RWPE1 (cell line): ENCODE results near the gene SPG7.

ENCODE experiments used
- CTCF ChIA-PET: fragments of 350-600 bp; sonication (Branson Sonifier 250); formaldehyde crosslinking; extraction: SDS; loops from one replicate; lab custom pipeline; 2021; lab: Yijun Ruan, JAX
- POLR2A ChIA-PET: fragments of 400-600 bp; formaldehyde crosslinking; extraction: SDS; loops from one replicate; lab custom pipeline; 2020; ENCODE audit warnings: antibody characterized with exemption; ENCODE audit not compliant: low non-redundant PET; lab: Yijun Ruan, JAX
- DNase-seq: peaks from one replicate; pipeline ENCODE4 v3.0.0; 2012; ENCODE audit warnings: low spot score
- H3K27ac ChIP-seq: fragments of 450-650 bp; 2 replicates; pipeline ENCODE4 v1.5.1; 2017
- TF ChIP-seq, protein P1 (sequence below): fragments of 450-650 bp; conservative IDR thresholded peaks from 2 replicates; pipeline ENCODE4 v1.5.1; 2017; ENCODE audit warnings: low read depth, mild to moderate bottlenecking

SPG7 gene

DNA sequence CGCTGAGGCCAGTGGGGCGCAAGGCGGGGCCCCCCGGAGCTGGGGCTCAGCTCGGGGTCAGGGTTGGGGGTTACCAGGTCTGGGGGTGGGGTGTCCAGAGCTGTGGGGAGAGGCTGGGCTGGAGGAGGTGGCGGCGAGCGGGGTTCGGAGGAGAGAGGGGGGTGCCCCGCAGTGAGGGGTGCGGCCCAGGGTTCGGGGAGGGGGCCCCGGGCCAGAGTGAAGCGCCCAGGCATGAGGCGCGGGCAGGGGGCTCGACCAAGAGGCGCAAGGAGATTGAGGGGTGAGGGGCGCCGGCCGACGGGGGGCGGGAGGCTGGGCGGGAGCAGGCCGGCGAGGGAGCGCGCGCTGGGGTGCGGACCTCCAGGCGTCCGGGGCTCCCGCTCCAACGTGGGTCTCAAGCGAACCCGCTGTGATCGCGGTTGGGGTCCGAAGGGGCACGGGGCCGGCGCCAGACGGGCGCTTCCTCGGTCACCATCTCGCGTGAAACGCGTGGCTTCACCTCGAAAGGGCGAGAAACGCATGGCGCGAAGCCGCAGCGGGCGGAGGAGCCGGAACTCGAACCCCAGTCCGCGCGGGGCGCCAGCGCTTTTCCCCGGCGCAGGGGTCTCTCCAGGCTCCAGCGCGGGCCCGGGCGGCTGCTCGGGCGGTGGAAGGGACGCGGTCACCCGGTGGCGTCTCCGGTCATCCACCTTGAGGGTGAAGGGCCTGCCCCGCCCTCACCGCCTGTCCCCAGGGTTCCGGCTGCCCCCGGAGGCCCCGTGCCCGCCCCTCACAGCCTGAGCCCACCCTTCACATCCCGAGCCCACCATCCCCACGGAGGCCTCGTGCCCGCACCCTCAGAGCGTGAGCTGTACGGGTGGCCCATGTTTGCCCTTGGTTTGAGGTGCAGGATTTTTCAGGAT lies 68.2 kb downstream of the SPG7 start:
- CTCF ChIA-PET: interaction anchor here (1.0 to 1.1 kb wide), 4 partner anchors 13 to 91 kb away, joined by 3 to 4 read pairs (median 3); no protein-coding TSS in a partner anchor
- H3K27ac ChIP-seq: 0 out of 2 replicates have a peak overlapping the region, but pooled peaks have one; percentile 3
- POLR2A ChIA-PET: no interaction called here
- TF ChIP-seq, protein P1, sequence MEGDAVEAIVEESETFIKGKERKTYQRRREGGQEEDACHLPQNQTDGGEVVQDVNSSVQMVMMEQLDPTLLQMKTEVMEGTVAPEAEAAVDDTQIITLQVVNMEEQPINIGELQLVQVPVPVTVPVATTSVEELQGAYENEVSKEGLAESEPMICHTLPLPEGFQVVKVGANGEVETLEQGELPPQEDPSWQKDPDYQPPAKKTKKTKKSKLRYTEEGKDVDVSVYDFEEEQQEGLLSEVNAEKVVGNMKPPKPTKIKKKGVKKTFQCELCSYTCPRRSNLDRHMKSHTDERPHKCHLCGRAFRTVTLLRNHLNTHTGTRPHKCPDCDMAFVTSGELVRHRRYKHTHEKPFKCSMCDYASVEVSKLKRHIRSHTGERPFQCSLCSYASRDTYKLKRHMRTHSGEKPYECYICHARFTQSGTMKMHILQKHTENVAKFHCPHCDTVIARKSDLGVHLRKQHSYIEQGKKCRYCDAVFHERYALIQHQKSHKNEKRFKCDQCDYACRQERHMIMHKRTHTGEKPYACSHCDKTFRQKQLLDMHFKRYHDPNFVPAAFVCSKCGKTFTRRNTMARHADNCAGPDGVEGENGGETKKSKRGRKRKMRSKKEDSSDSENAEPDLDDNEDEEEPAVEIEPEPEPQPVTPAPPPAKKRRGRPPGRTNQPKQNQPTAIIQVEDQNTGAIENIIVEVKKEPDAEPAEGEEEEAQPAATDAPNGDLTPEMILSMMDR: no peak
- DNase-seq: no peak

DNA sequence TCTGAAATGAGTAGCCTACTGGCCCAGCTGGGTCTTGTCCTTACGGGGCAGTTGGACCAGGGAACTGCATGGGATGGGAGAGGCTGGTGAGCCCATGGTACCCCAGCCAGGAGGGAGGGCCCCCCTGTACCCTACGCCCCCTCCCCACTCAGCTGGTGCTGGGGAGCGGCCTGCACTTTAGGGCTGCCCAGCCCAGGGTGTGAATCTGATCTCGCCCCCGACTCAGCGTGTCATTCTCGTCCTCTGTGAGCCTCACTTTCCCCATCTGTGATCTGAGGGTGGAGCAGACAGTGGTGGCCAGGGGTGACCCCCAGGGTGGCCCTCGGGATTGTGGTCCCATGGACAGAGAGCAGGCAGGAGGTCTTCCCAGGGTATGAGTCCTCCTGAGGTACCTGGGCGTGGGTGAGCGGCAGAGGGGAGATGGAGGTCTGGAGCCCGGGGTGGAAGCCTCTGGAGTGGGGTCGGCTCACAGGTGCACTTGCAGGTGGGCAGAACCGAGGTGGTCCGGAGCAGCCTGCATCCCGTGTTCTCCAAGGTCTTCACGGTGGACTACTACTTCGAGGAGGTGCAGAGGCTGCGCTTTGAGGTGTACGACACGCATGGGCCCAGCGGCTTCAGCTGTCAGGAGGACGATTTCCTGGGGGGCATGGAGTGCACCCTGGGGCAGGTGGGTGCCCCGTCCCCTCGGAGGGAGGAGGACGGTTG lies 69.0 kb downstream of the SPG7 start:
- peak overlapping the region; percentile 38 for H3K27ac ChIP-seq
- TF ChIP-seq, protein P1: no peak
- POLR2A ChIA-PET: no interaction called here
- CTCF ChIA-PET: no interaction called here
- no peak for DNase-seq

DNA sequence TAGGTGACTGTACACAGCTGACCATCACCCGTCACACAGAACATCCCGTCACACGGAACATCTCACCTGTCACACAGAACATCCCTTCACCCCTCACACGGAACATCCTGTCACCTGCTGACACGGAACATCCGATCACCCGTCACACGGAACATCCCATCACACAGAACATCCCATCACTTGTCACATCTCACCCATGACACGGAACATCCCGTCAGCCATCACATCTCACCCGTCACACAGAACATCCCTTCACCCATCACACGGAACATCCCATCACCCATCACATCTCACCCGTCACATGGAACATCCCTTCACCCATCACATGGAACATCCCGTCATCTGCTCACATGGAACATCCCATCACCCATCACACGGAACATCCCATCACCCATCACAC lies 71.1 kb downstream of the SPG7 start:
- ChIA-PET CTCF (no interaction called here), POLR2A (no interaction called here)
- DNase-seq: no peak

DNA sequence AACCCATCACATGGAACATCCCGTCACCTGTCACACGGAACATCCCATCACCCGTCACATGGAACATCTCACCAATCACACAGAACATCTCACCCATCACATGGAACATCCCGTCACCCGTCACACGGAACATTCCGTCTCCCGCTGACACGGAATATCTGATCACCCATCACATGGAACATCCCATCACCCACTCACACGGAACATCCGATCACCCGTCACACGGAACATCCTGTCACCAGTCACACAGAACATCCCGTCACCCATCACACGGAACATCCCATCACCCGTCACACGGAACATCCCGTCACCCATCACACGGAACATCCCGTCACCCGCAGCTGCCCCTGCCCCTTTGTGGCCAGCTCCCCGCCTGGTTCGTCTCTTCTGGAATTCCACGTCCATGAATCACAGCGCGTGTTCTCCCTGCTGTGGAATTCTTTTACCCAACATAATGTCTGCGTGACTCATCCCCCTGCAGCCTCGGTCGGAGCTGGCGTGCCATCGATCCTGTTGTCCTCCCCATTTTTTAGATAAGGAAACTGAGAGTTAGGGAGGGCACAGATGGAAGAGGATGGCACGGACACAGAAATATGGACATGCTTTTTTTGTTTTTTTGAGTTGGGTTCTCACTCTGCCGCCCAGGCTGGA lies 73.0 kb downstream of the SPG7 start:
- H3K27ac ChIP-seq: peak overlapping the region; percentile 79
- ChIA-PET POLR2A (no interaction called here), CTCF (interaction anchor here (0.6 to 0.7 kb wide), 2 partner anchors 24 to 69 kb away, joined by 3 read pairs; no protein-coding TSS in a partner anchor)
- TF ChIP-seq, protein P1: no peak
- DNase-seq: peak; percentile 90

More for the DNA sequence above, 71.1 kb downstream of the SPG7 start:
- H3K27ac ChIP-seq: peak overlapping the region; percentile 38
- TF ChIP-seq, protein P1: no peak

DNA sequence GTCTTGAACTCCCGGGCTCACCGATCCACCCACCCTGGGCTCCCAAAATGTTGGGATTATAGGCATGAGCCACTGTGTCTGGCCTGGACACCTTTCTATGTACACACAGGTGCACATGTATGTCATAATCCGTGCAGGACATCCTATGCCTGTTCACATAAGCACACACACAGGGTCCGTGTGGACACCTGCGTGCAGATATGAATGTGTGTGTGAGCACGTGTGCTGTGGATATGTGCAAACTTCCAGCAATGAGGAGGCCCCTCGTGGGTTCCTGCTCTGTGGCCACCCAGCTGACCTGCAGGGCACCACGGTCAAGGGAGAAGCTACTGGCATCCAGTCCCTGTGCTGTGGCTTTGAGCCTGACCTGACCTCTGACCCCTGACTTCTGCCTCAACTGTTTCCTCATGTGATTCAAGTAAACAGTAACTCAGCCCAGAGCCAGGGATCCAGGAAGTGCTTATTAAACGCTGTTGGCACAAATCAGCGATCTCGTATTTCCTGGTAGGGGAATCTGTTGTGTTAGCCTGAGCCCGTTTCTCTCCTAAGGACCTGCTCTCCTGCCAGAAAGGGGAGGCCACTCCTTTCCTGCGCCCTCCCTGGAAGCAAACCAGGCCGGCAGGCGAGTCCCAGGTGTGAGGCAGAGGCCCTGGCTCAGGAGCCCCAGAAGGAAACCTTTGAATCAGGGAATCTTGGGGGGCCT lies 73.8 kb downstream of the SPG7 start:
- no peak for DNase-seq
- CTCF ChIA-PET: interaction anchor here (0.6 kb wide), 1 partner anchor 68 kb away, joined by 3 read pairs; no protein-coding TSS in a partner anchor

More for the DNA sequence above, 73.8 kb downstream of the SPG7 start:
- TF ChIP-seq, protein P1: no peak
- H3K27ac ChIP-seq: peak overlapping the region; percentile 79
- POLR2A ChIA-PET: no interaction called here
